ENCODE results near the gene PGAP2. TPM values are rescaled to one million over a fixed set of nuclear protein-coding genes. Genes with fewer than 3 reads are reported as not detected.

Gene PGAP2
- total and polyA plus RNA-seq, 4 donors, result 10.0 to 14.8 (median 12.0) TPM

- peak overlapping the region in 1 of 3 donors; percentile 88 for H3K4me3 ChIP-seq (ENCODE audit: low read depth in 1 of 3, low read length in 3 of 3)
- H3K27ac ChIP-seq (ENCODE audit: low read depth in 1 of 2, low read length in 2 of 2), result peak overlapping the region; percentile 39 to 89
- no peaks in the 10 kb centered on the region for H3K9me3 ChIP-seq (ENCODE audit: control insufficient read depth in 4 of 4, low read length in 3 of 4)
- TF ChIP-seq NR2F2 (IDR thresholded peaks at IDR 0.05) (no peak), MAX (IDR thresholded peaks at IDR 0.05) (no peak), EGR1 (IDR thresholded peaks at IDR 0.05; ENCODE audit: low read depth in 2 of 2) (no peak), ATF3 (IDR thresholded peaks at IDR 0.05) (no peak), REST (IDR thresholded peaks at IDR 0.05) (no peak)
- WGBS, result 89% methylated on average over 8 of the region's 8 CpGs
- DNase-seq (ENCODE audit: low spot score), result no peak
- H3K36me3 ChIP-seq (ENCODE audit: control insufficient read depth in 4 of 4, insufficient read depth in 3 of 4, low read depth in 1 of 4, low read length in 3 of 4), result peaks cover 3 to 8% (median 7%) of the 10 kb centered on the region in 4 donors
- peaks cover 3 to 24% (median 12%) of the 10 kb centered on the region in 4 donors for H3K4me1 ChIP-seq (ENCODE audit: control insufficient read depth in 4 of 4, insufficient read depth in 4 of 4, low read length in 3 of 4)
- H3K27me3 ChIP-seq (ENCODE audit: control insufficient read depth in 4 of 4, insufficient read depth in 4 of 4, low read length in 3 of 4), result no peaks in the 10 kb centered on the region
- H3K9ac ChIP-seq (ENCODE audit: low read depth in 1 of 2, low read length in 2 of 2), result peak overlapping the region; percentile 89 to 90
Measured at GRCh38 chr11:3795131-3796001, 13.0 kb upstream of the PGAP2 start.

- peak overlapping the region in 2 of 3 donors; percentile 75 to 88 for H3K4me3 ChIP-seq (ENCODE audit: low read depth in 1 of 3, low read length in 3 of 3)
- peak overlapping the region; percentile 39 to 89 for H3K27ac ChIP-seq (ENCODE audit: low read depth in 1 of 2, low read length in 2 of 2)
- H3K36me3 ChIP-seq (ENCODE audit: control insufficient read depth in 4 of 4, insufficient read depth in 3 of 4, low read depth in 1 of 4, low read length in 3 of 4), result peaks cover 3 to 8% (median 7%) of the 10 kb centered on the region in 4 donors
- 24% methylated on average over 6 of the region's 6 CpGs for WGBS
- no peaks in the 10 kb centered on the region for H3K27me3 ChIP-seq (ENCODE audit: control insufficient read depth in 4 of 4, insufficient read depth in 4 of 4, low read length in 3 of 4)
- H3K9ac ChIP-seq (ENCODE audit: low read depth in 1 of 2, low read length in 2 of 2), result peak overlapping the region; percentile 89 to 90
- no peak for DNase-seq (ENCODE audit: low spot score)
- no peaks in the 10 kb centered on the region for H3K9me3 ChIP-seq (ENCODE audit: control insufficient read depth in 4 of 4, low read length in 3 of 4)
- no peak for TF ChIP-seq HNF4A (conservative IDR thresholded peaks at IDR 0.05)
- no peak for TF ChIP-seq CTCF (IDR thresholded peaks at IDR 0.05; ENCODE audit: low read depth, low read length, missing input control)
- TF ChIP-seq FOXA1 (IDR thresholded peaks at IDR 0.05), result no peak
- no peak for TF ChIP-seq ATF3 (IDR thresholded peaks at IDR 0.05)
- no peak for TF ChIP-seq TAF1 (conservative IDR thresholded peaks at IDR 0.05)
- no peak for TF ChIP-seq SP1 (IDR thresholded peaks at IDR 0.05)
- no peak for TF ChIP-seq NR2F2 (IDR thresholded peaks at IDR 0.05)
- no peak for TF ChIP-seq EGR1 (IDR thresholded peaks at IDR 0.05; ENCODE audit: low read depth in 2 of 2)
- TF ChIP-seq MAX (IDR thresholded peaks at IDR 0.05), result no peak
- H3K4me1 ChIP-seq (ENCODE audit: control insufficient read depth in 4 of 4, insufficient read depth in 4 of 4, low read length in 3 of 4), result peaks cover 3 to 24% (median 10%) of the 10 kb centered on the region in 4 donors
Measured at GRCh38 chr11:3796002-3796311, 12.4 kb upstream of the PGAP2 start.

Measured in liver (tissue), 9 donors.